ENCODE results near the gene SVBP.

Gene SVBP

GRCh38 chr1:42773420-42773819 lies 43.8 kb downstream of the SVBP start:
- Histone ChIP-seq H3K9me3 (ENCODE audit: control insufficient read depth, insufficient read depth, low read depth, low read length) (no peaks in the 10 kb centered on the region), H3K36me3 (ENCODE audit: control insufficient read depth in 2 of 2, insufficient read depth in 1 of 2, low read length in 2 of 2) (peaks cover 20 to 64% of the 10 kb centered on the region in 2 experiments; a peak in 2 of 3 replicates), H3K4me3 (ENCODE audit: low read depth, low read length) (no peak overlapping the region), H3K27ac (ENCODE audit: extremely low read depth, low read depth, low read length) (no peak overlapping the region), H3K4me1 (ENCODE audit: control insufficient read depth, insufficient read depth, low read length) (no peaks in the 10 kb centered on the region)
- ChIA-PET POLR2A (interaction anchor here (0.6 kb wide), 1 partner anchor 9 kb away, joined by 3 read pairs; no protein-coding TSS in a partner anchor), CTCF (interaction anchor here (0.9 to 2.2 kb wide), 2 partner anchors 15 to 300 kb away, joined by 4 to 10 read pairs; no protein-coding TSS in a partner anchor)
- TF ChIP-seq BCL6B (tag by site-specific recombination; IDR thresholded peaks at IDR 0.05) (no peak), ZNF555 (tag by site-specific recombination; conservative IDR thresholded peaks at IDR 0.05) (no peak), ZNF549 (tag by site-specific recombination; IDR thresholded peaks at IDR 0.05) (no peak), ZNF19 (tag by site-specific recombination; IDR thresholded peaks at IDR 0.05; ENCODE audit: low read depth) (no peak), ZNF558 (tag by site-specific recombination; IDR thresholded peaks at IDR 0.05) (no peak), ZNF280C (tag by site-specific recombination; IDR thresholded peaks at IDR 0.05) (no peak), ZNF10 (tag by site-specific recombination; IDR thresholded peaks at IDR 0.05) (no peak)

- Histone ChIP-seq H3K4me3 (ENCODE audit: low read depth, low read length) (no peak overlapping the region), H3K9me3 (ENCODE audit: control insufficient read depth, insufficient read depth, low read depth, low read length) (no peaks in the 10 kb centered on the region), H3K27ac (ENCODE audit: extremely low read depth, low read depth, low read length) (no peak overlapping the region), H3K36me3 (ENCODE audit: control insufficient read depth in 2 of 2, insufficient read depth in 1 of 2, low read length in 2 of 2) (peaks cover 17 to 28% of the 10 kb centered on the region in 2 experiments; a peak in 2 of 3 replicates), H3K4me1 (ENCODE audit: control insufficient read depth, insufficient read depth, low read length) (no peaks in the 10 kb centered on the region)
- TF ChIP-seq ZNF777 (tag by site-specific recombination; IDR thresholded peaks at IDR 0.05; ENCODE audit: borderline replicate concordance): no peak
- 0 out of 2 replicates have a peak, but pooled peaks have one; percentile 0 for TF ChIP-seq ZNF335 (tag by site-specific recombination; conservative IDR thresholded peaks at IDR 0.05)
- ChIA-PET CTCF (interaction anchor here (4.7 kb wide), 1 partner anchor 8 kb away, joined by 19 read pairs; no protein-coding TSS in a partner anchor), POLR2A (interaction anchor here (0.7 kb wide), 1 partner anchor 16 kb away, joined by 3 read pairs; no protein-coding TSS in a partner anchor)
These were observed 47.4 kb downstream of the SVBP start for GRCh38 chr1:42769811-42770210.

GRCh38 chr1:42768172-42768571 lies 49.0 kb downstream of the SVBP start:
- no peaks in the 10 kb centered on the region for H3K4me1 ChIP-seq (ENCODE audit: control insufficient read depth, insufficient read depth, low read length)
- POLR2A ChIA-PET: interaction anchor here (1.8 to 3.4 kb wide), 3 partner anchors 8 to 78 kb away, joined by 9 to 35 read pairs (median 13); partner anchors contain the start of gene ZNF691
- CTCF ChIA-PET: interaction anchor here (0.9 to 4.7 kb wide), 5 partner anchors 9 to 306 kb away, joined by 3 to 19 read pairs (median 6); no protein-coding TSS in a partner anchor
- H3K27ac ChIP-seq (ENCODE audit: extremely low read depth, low read depth, low read length): no peak overlapping the region
- H3K36me3 ChIP-seq (ENCODE audit: control insufficient read depth in 2 of 2, insufficient read depth in 1 of 2, low read length in 2 of 2): peaks cover 9 to 12% of the 10 kb centered on the region in 2 experiments; a peak in 2 of 3 replicates
- H3K9me3 ChIP-seq (ENCODE audit: control insufficient read depth, insufficient read depth, low read depth, low read length): no peaks in the 10 kb centered on the region
- peak overlapping the region; percentile 100 for H3K4me3 ChIP-seq (ENCODE audit: low read depth, low read length)
- TF ChIP-seq GLIS1 (tag by site-specific recombination; IDR thresholded peaks at IDR 0.05): no peak
- no peak for TF ChIP-seq INSM2 (tag by site-specific recombination; IDR thresholded peaks at IDR 0.05)
- TF ChIP-seq HOXA7 (CRISPR knock-in tag; IDR thresholded peaks at IDR 0.05; ENCODE audit: borderline replicate concordance): no peak
- TF ChIP-seq ZBTB6 (tag by site-specific recombination; IDR thresholded peaks at IDR 0.05): no peak
- TF ChIP-seq ZNF792 (tag by site-specific recombination; IDR thresholded peaks at IDR 0.05): no peak
- no peak for TF ChIP-seq ZNF335 (tag by site-specific recombination; conservative IDR thresholded peaks at IDR 0.05)
- TF ChIP-seq ZNF473 (tag by site-specific recombination; IDR thresholded peaks at IDR 0.05): no peak
- TF ChIP-seq ZNF529 (tag by site-specific recombination; IDR thresholded peaks at IDR 0.05; ENCODE audit: insufficient replicate concordance): no peak
- no peak for TF ChIP-seq AEBP2 (tag by site-specific recombination; IDR thresholded peaks at IDR 0.05; ENCODE audit: borderline replicate concordance)
- TF ChIP-seq CTCF (tag by site-specific recombination; IDR thresholded peaks at IDR 0.05): no peak
- no peak for TF ChIP-seq ZNF548 (tag by site-specific recombination; IDR thresholded peaks at IDR 0.05)
